A549 treated with Hydrocortisone at 1 μM for 4 hours (cell line): ENCODE results near the gene TSC22D4. TPM values are rescaled to one million over a fixed set of nuclear protein-coding genes. Genes with fewer than 3 reads are reported as not detected.

Source experiments
- total RNA-seq: library from RNA; stranded (reverse); fragments of 200-300 nt; extraction: Qiagen RNA extraction; gene quantifications from 5 replicates; pipeline ENCODE4 v1.2.3, GENCODE V29; 2022

The TSC22D4 gene
- total RNA-seq = 48.4 to 67.7 TPM (median 57.8 TPM) in 5 replicates

DNA sequence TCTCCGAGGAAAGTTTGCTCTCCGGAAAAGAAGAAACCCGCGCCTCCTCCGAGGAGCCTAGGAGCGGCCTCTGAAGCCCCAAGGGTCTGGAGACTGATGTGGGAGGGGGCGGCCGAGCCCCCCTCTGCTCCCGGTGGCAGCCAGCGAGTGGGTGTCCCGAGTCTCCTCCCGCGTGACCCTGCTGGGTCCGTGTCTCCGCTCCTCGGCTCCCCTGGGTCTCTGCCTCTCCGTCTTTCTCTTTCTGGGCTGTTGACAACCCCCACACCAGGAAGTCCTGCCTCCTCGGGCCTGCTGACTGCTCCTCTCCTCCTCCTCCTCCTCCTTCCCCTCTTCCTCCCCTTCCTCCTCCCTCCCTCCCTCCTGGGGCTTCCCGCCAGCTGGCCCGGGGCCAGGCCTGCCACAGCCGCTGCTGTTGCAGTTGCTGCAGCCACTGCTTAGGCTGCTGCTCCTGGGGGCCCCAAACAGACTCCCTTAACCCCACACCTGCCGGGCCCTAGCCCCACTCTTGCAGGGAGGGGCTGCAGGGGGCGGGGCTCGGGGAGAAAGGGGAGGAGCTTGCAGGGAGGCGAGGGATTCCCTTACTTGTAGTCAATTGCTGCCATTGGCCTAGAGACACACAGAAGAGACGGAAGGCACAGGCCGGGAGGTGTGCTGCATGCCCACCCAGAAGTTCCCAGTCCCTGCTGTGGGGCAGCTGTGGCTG lies at the start of gene TSC22D4:
Gene TSC22D4 (minus strand): TSS at position 257 of the 703 bp plus-strand sequence. CDS start 1,176 bp downstream, outside the sequence.

DNA sequence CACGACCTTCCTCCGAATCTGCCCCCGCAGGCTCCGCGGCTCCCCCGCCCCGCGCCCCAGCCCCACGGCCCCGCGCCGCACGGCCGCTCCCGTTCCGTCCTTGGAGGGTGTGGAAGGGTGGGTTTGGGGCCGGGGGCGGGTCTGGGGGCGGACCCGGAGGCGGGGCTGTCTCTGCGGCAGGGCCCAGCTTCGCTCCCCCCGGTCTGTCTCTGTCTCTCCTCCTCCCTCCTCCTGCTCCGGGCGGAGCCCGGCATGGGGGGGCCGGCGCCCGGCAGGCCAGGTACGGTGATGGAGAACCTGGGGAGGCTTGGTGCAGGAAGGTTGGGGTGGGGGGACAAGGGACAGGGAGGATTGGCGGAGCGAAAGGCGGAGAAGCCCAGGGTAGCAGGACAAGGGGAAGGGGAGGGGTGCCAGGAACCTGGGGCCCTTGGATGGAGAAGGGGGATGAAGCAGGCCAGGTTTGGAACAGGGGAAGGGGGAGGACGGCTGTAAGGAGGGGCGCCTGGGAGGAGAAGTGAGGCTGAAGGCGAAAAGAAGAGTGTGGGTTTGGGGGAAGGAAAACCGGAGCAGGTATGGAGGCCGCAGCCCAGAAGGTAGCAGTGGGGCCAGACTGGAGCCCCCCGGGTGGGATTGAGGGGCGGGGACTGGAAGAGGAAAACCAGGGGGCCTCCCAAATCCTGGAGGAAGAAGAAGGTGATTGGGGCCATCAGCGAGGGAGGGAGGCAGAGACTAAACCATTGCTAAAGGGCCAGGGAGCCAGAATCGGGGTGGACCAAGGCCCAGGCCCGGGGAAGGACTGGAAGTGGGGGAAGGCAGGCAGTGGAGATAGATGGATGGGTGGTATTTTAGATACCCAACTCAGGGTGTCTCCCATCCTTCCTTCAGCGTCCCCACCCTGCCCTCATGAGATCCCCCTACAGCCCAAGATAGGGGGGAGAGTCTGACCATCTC lies 5.0 kb upstream of the TSC22D4 start, which contains the start of gene NYAP1:
Gene NYAP1 (plus strand): TSS at position 206 of the 951 bp plus-strand sequence. CDS start 1,385 bp downstream, outside the sequence.

DNA sequence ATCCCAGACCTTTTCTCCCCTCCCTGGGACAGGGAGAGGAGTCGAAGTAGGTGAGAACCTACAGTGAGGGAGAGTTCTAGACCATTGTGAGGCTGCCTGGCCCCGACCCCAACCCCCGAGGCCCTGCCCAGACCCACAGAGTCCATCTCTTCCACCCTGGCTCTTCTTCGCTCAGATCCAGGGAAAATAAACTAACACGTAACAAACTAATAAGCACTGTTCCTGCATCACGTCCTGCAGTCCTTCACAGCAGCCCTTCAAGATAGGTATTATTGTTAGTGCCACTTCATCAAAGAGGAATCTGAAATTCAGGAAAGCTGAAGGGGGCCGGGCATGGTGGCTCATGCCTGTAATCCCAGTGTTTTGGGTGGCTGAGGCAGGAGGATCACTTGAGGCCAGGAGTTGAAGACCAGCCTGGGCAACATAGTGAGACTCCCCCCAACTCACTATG lies 14.8 kb downstream of the TSC22D4 start, which contains the start of gene SPACDR:
Gene SPACDR (minus strand): TSS at position 51 of the 451 bp plus-strand sequence. CDS start 235 bp downstream, outside the sequence.

DNA sequence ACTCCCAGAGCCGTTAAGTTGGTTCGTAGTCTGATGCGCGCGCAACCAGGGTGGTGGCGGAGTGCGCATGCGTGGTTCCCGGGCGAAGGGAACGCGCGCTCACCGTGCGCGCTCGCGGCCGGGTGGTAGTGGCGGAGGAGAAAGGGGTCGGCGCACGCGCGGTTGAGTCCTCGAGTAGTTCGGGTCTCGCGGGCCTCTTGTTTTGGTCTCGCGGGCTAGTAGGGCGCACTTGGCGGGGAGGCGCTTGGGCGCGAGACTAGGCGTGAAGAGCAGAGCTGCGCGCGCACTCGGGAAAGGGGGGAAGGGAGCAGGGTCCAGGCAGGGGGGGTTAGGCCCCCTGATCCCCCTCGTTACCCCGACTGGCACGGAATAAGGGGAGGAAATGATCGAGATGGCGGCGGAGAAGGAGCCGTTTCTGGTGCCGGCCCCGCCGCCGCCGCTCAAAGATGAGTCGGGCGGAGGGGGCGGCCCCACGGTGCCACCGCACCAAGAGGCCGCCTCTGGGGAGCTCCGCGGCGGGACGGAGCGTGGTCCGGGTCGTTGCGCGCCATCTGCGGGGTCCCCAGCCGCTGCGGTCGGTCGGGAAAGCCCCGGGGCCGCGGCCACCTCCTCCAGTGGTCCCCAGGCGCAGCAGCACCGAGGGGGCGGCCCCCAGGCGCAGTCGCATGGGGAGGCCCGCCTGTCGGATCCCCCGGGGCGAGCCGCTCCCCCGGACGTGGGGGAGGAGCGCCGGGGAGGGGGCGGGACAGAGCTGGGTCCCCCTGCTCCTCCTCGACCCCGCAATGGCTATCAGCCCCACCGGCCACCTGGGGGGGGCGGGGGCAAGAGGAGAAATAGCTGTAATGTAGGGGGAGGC lies 49.1 kb downstream of the TSC22D4 start, which contains the start of gene MEPCE:
Gene MEPCE (plus strand): TSS at position 195 of the 856 bp plus-strand sequence. CDS start 188 bp downstream, at position 383.

GRCh38 chr7:100428199-100428966 lies 50.6 kb downstream of the TSC22D4 start, which contains the start of gene ZCWPW1:
Gene ZCWPW1, minus strand, starts transcription at chr7:100428703. Its CDS starts 8,054 bp downstream, at chr7:100420649.

Other genes with a start within 250 kb of the TSC22D4 start
- gene SPDYE3, start 171.5 kb downstream of the TSC22D4 start, total RNA-seq = not detected in 5 replicates
- 21.9 to 28.9 TPM (median 27.4 TPM) in 5 replicates for gene PILRB, start 121.1 kb downstream of the TSC22D4 start, total RNA-seq
- gene PILRA, start 105.7 kb downstream of the TSC22D4 start, total RNA-seq = 3.3 to 5.4 TPM (median 5.2 TPM) in 5 replicates
- 1.2 to 1.9 TPM (median 1.4 TPM) in 5 replicates for gene ZCWPW1, start 50.5 kb downstream of the TSC22D4 start, total RNA-seq
- 41.5 to 47.6 TPM (median 43.3 TPM) in 5 replicates for gene MEPCE, start 49.4 kb downstream of the TSC22D4 start, total RNA-seq
- gene PPP1R35, start 42.7 kb downstream of the TSC22D4 start, total RNA-seq = 27.1 to 53.8 TPM (median 49.4 TPM) in 5 replicates
- gene SPACDR, start 15.0 kb downstream of the TSC22D4 start, total RNA-seq = 0.53 to 1.3 TPM (median 0.88 TPM) in 5 replicates
- 3.0 to 7.0 TPM (median 5.1 TPM) in 5 replicates for gene NYAP1, start 4.7 kb upstream of the TSC22D4 start, total RNA-seq
- 35.5 to 50.9 TPM (median 42.3 TPM) in 5 replicates for gene AGFG2, start 60.0 kb upstream of the TSC22D4 start, total RNA-seq
- 0.18 to 0.85 TPM (median 0.21 TPM) in 4 of 5 replicates, not detected in the other for gene SAP25, start 94.7 kb upstream of the TSC22D4 start, total RNA-seq
- 14.3 to 17.9 TPM (median 15.6 TPM) in 5 replicates for gene LRCH4, start 106.9 kb upstream of the TSC22D4 start, total RNA-seq
- 0.07 to 0.35 TPM (median 0.28 TPM) in 5 replicates for gene FBXO24, start 107.1 kb upstream of the TSC22D4 start, total RNA-seq
- 6.7 to 10.9 TPM (median 8.5 TPM) in 5 replicates for gene PCOLCE, start 123.1 kb upstream of the TSC22D4 start, total RNA-seq
- 17.0 to 22.3 TPM (median 19.6 TPM) in 5 replicates for gene MOSPD3, start 133.3 kb upstream of the TSC22D4 start, total RNA-seq
- 2.0 to 2.4 TPM (median 2.1 TPM) in 5 replicates for gene TFR2, start 162.3 kb upstream of the TSC22D4 start, total RNA-seq
- gene ACTL6B, start 177.2 kb upstream of the TSC22D4 start, total RNA-seq = not detected in 5 replicates
- gene GNB2, start 194.5 kb upstream of the TSC22D4 start, total RNA-seq = 194 to 257 TPM (median 243 TPM) in 5 replicates
- gene GIGYF1, start 215.0 kb upstream of the TSC22D4 start, total RNA-seq = 14.9 to 18.4 TPM (median 16.5 TPM) in 5 replicates
- 65.5 to 91.5 TPM (median 89.7 TPM) in 5 replicates for gene POP7, start 226.9 kb upstream of the TSC22D4 start, total RNA-seq
- not detected in 5 replicates for gene EPO, start 241.3 kb upstream of the TSC22D4 start, total RNA-seq